ENCODE data around the gene NEUROG1. TPM values are rescaled to one million over a fixed set of nuclear protein-coding genes. Genes with fewer than 3 reads are reported as not detected.

The NEUROG1 gene, protein sequence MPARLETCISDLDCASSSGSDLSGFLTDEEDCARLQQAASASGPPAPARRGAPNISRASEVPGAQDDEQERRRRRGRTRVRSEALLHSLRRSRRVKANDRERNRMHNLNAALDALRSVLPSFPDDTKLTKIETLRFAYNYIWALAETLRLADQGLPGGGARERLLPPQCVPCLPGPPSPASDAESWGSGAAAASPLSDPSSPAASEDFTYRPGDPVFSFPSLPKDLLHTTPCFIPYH
- not detected for polyA plus RNA-seq (ENCODE audit: low read depth in 6 of 6)

DNA sequence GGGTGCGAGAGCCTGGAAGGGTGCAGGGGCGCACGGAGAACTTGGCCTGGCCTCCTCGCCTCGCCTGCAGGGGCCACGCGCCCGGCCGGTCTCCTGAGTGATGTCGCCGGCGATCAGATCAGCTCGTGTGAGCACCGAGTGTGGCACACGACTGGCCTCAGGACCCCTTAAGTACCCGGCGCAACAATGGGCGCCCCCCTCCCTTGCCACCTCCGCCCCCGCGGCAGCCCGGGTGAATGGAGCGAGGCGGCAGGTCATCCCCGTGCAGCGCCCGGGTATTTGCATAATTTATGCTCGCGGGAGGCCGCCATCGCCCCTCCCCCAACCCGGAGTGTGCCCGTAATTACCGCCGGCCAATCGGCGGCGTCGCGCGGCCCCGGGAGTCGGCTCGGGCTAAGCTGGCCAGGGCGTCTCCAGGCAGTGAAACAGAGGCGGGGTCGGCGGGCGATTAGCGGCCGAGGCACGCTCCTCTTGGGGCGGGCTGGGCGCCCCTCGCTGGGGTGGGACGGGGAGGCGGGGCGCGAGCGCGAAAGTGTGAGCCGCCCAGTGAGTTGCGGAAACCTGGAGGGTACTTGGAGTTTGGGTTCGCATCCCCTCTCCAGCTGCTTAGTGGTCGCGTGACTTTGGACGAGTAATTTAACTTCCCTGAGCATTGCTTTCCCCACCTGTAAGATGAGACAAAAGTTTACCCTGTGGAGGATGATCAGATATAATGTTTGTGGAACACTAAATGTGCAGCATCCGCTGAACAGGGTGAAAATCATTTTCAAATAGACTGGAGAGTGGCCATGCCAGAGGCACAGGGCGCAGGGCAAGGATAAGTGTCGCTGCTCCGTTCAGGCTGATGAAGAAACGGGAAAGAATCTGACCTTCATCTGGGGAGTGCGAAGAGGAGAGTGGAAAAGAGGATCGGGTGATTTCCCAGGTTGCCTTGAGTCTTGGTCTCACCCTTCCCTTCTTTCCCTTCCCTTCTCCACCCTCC lies at the start of gene NEUROG1:
Gene NEUROG1 (minus strand): TSS at position 145 of the 982 bp plus-strand sequence. CDS start 274 bp downstream, outside the sequence.
- Mint-ChIP-seq H3K27ac (peak within 1 kb of the TSS in 1 of 6 donors; percentile 63), H3K27me3 (peaks cover 84 to 91% (median 91%) of the 10 kb centered on the region in 3 donors), H3K4me3 (peak within 1 kb of the TSS in 5 of 8 donors; percentile 51 to 81 (median 68)), H3K9me3 (peaks cover 0 to 3% (median 0%) of the 10 kb centered on the region in 7 donors), H3K4me1 (peaks cover 5 to 13% (median 6%) of the 10 kb centered on the region in 3 donors), H3K36me3 (peaks cover 0 to 7% of the 10 kb centered on the region in 2 donors)
- ATAC-seq (ENCODE audit: low read depth in 2 of 2) (no peak), DNase-seq (no peak)

- H3K4me1 Mint-ChIP-seq, result no peaks in the 10 kb centered on the region
- no peak overlapping the region for H3K4me3 Mint-ChIP-seq
These were observed 49.2 kb upstream of the NEUROG1 start for GRCh38 chr5:135584918-135585317.

GRCh38 chr5:135584276-135584675 lies 48.5 kb upstream of the NEUROG1 start:
- Mint-ChIP-seq H3K4me1 (no peaks in the 10 kb centered on the region), H3K36me3 (no peaks in the 10 kb centered on the region)

More at GRCh38 chr5:135584918-135585317, 49.2 kb upstream of the NEUROG1 start:
- Mint-ChIP-seq H3K27ac (no peak overlapping the region), H3K36me3 (no peaks in the 10 kb centered on the region), H3K9me3 (no peaks in the 10 kb centered on the region), H3K27me3 (peaks cover 33 to 47% (median 38%) of the 10 kb centered on the region in 3 donors)
- ATAC-seq (ENCODE audit: low read depth in 2 of 2), result no peak
- DNase-seq, result no peak

DNA sequence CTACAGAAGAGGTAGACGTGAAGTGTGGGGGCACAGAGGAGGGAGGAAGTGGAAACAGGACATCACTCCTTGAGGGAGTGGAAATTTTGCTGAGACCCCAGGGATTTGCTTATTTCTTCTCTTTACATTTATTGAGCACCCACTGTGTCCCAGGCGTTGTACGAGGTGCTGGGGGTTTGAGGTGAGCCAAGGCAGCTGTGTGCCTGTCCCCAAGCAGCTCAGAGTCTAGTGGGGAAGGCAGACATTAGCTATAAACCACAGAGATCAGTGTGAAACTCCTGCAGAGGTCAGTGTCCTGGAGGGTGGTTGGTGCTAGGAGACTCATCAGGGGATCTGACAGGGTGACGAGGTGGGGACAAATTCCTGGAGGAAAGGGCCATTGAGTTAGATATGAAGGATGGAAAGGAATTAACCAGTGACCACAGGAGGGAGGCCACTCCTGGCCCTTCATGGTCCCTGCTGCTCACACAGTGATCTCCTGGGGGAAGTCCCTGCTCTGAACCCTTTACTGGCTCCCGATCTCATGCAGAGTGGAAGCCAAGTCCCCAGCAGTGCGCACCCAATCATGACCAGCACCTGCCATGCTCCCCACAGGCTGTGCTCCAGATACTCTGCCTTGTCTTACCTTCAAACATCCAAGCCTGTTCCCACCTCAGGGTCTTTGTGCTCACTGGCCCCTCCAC lies 46.5 kb upstream of the NEUROG1 start:
- DNase-seq, result no peak
- no peak for ATAC-seq (ENCODE audit: low read depth in 2 of 2)
- peak overlapping the region in 1 of 6 donors; percentile 41 for H3K27ac Mint-ChIP-seq
- peaks cover 0 to 3% (median 2%) of the 10 kb centered on the region in 3 donors for H3K4me1 Mint-ChIP-seq
- H3K36me3 Mint-ChIP-seq, result no peaks in the 10 kb centered on the region
- H3K27me3 Mint-ChIP-seq, result peaks cover 45 to 65% (median 58%) of the 10 kb centered on the region in 3 donors
- no peak overlapping the region for H3K4me3 Mint-ChIP-seq
- H3K9me3 Mint-ChIP-seq, result no peaks in the 10 kb centered on the region

More at GRCh38 chr5:135584276-135584675, 48.5 kb upstream of the NEUROG1 start:
- no peak for ATAC-seq (ENCODE audit: low read depth in 2 of 2)
- Mint-ChIP-seq H3K27ac (no peak overlapping the region), H3K27me3 (peaks cover 39 to 53% (median 45%) of the 10 kb centered on the region in 3 donors), H3K4me3 (no peak overlapping the region), H3K9me3 (no peaks in the 10 kb centered on the region)
- DNase-seq, result no peak

DNA sequence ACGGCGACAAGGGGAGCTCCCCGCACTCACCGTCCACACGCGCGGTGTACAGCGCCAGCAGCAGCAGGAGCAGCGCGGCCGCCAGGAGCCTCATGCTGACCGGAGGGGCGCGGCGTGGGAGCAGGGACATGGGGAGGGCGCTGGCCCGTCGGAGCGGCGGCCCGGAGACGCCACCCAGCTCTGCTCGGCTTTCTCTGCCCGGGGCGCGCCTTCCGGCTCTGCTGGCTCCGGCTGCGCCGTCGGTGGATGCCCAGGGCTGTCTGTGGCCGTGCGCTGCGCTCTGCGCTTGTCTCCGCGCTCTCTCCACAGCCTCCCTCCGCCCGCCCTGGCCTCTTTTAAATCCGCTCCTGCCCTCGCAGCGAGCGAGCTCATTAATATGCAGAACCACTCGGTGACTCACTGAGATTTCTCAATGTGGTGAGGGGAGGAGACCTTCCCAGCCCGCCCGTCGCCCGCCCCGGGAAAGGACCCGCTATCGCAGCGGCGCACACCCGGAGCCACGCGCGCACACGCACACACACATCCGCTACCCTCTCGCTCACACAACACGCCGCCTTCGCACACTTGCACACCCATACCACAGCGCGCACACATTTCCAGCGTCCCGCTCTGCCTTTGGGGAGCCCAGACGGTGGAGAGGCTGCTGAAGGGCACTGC lies 43.0 kb upstream of the NEUROG1 start, which contains the start of gene CXCL14:
Gene CXCL14 (minus strand): TSS at position 307 of the 657 bp plus-strand sequence. CDS start 213 bp downstream, at position 94.
- ATAC-seq (ENCODE audit: low read depth in 2 of 2), result no peak
- Mint-ChIP-seq H3K27me3 (peaks cover 42 to 78% (median 70%) of the 10 kb centered on the region in 3 donors), H3K27ac (no peak within 1 kb of the TSS), H3K4me1 (peaks cover 0 to 3% (median 2%) of the 10 kb centered on the region in 3 donors), H3K9me3 (no peaks in the 10 kb centered on the region), H3K36me3 (no peaks in the 10 kb centered on the region), H3K4me3 (no peak within 1 kb of the TSS)
- no peak for DNase-seq

GRCh38 chr5:135578305-135578684 lies 42.5 kb upstream of the NEUROG1 start:
- Mint-ChIP-seq H3K27me3 (peaks cover 37 to 73% (median 65%) of the 10 kb centered on the region in 3 donors), H3K27ac (no peak overlapping the region), H3K36me3 (no peaks in the 10 kb centered on the region), H3K4me3 (no peak overlapping the region), H3K4me1 (peaks cover 0 to 3% (median 2%) of the 10 kb centered on the region in 3 donors), H3K9me3 (no peaks in the 10 kb centered on the region)
- no peak for DNase-seq
- ATAC-seq (ENCODE audit: low read depth in 2 of 2), result no peak

DNA sequence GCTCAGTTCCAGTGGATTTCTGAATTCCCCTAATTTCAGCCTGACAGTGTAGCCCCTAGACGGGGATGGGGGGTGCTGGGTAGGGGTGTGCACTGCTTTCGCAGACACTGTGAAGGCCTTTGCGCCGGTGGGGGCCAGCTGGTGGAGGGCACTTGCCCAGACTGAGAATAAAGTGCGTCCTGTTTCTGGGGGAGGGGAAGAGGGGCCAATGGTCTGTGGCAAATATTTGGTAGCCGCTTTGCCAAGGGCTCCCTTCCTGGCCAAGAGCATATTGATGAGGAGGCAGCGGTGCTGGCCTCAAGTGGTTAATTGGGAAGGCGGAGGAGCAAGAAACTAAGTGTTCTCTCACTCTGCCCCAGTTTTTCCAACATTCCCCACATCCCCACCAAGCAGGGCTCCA lies 41.7 kb upstream of the NEUROG1 start:
- DNase-seq (no peak), ATAC-seq (ENCODE audit: low read depth in 2 of 2) (no peak)
- no peaks in the 10 kb centered on the region for H3K9me3 Mint-ChIP-seq
- peaks cover 32 to 73% (median 65%) of the 10 kb centered on the region in 3 donors for H3K27me3 Mint-ChIP-seq
- H3K4me3 Mint-ChIP-seq, result no peak overlapping the region
- H3K27ac Mint-ChIP-seq, result peak overlapping the region in 1 of 6 donors; percentile 50
- no peaks in the 10 kb centered on the region for H3K36me3 Mint-ChIP-seq
- H3K4me1 Mint-ChIP-seq, result peaks cover 0 to 3% (median 2%) of the 10 kb centered on the region in 3 donors

- ATAC-seq (ENCODE audit: low read depth in 2 of 2), result no peak
- no peaks in the 10 kb centered on the region for H3K36me3 Mint-ChIP-seq
- H3K4me3 Mint-ChIP-seq, result no peak overlapping the region
- H3K27me3 Mint-ChIP-seq, result peaks cover 31 to 71% (median 62%) of the 10 kb centered on the region in 3 donors
- H3K9me3 Mint-ChIP-seq, result no peaks in the 10 kb centered on the region
- H3K27ac Mint-ChIP-seq, result no peak overlapping the region
- no peak for DNase-seq
- H3K4me1 Mint-ChIP-seq, result peaks cover 0 to 3% (median 2%) of the 10 kb centered on the region in 3 donors
These were observed 40.4 kb upstream of the NEUROG1 start for GRCh38 chr5:135576075-135576599.

DNA sequence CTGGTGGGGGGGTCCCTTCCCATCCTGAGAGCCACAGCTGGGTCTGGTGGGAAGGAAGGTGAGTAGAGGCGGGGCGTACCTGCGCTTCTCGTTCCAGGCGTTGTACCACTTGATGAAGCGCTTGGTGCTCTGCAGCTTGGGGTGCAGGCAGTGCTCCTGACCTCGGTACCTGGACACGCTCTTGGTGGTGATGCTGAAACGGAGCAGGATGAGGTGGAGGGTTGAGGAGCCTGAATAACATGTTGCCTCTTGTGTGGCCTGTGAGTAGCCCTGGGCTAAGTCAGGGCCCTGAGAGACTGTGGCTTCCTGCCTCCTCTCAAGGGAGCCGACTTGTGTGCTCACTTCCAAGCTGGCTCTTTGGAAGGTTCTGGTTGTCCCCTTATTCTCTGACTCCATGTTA lies 38.7 kb upstream of the NEUROG1 start:
- H3K36me3 Mint-ChIP-seq, result no peaks in the 10 kb centered on the region
- ATAC-seq (ENCODE audit: low read depth in 2 of 2) (no peak), DNase-seq (no peak)
- peaks cover 25 to 56% (median 53%) of the 10 kb centered on the region in 3 donors for H3K27me3 Mint-ChIP-seq
- no peaks in the 10 kb centered on the region for H3K9me3 Mint-ChIP-seq
- no peak overlapping the region for H3K4me3 Mint-ChIP-seq
- H3K4me1 Mint-ChIP-seq, result peaks cover 0 to 3% (median 2%) of the 10 kb centered on the region in 3 donors
- no peak overlapping the region for H3K27ac Mint-ChIP-seq

DNA sequence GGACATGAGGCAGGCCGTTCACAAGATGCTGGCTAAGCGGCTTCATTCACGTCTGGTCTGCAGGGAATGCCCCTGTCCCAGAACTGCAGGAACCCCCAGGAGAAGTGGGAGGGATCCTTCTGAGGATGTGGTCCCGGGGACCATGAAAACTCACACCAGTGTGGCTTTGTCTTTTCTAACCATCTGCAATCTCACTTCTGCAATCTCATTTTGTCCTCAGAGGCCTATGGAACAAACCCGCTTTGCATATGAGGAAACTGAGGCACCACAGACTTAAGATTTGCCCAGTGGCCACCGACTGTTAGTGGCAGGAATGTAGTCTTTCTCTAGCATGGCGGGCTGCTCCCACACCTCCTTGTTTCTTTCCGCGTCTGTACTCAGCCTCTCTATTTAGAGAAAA lies 36.1 kb upstream of the NEUROG1 start:
- no peak for DNase-seq
- H3K27ac Mint-ChIP-seq, result peak overlapping the region in 1 of 6 donors; percentile 33
- H3K36me3 Mint-ChIP-seq, result no peaks in the 10 kb centered on the region
- no peaks in the 10 kb centered on the region for H3K9me3 Mint-ChIP-seq
- no peak overlapping the region for H3K4me3 Mint-ChIP-seq
- ATAC-seq (ENCODE audit: low read depth in 2 of 2), result no peak
- H3K27me3 Mint-ChIP-seq, result peaks cover 21 to 41% (median 38%) of the 10 kb centered on the region in 3 donors
- H3K4me1 Mint-ChIP-seq, result no peaks in the 10 kb centered on the region

- peaks cover 21 to 41% (median 40%) of the 10 kb centered on the region in 3 donors for H3K27me3 Mint-ChIP-seq
- DNase-seq, result no peak
- H3K9me3 Mint-ChIP-seq, result no peaks in the 10 kb centered on the region
- H3K4me3 Mint-ChIP-seq, result no peak overlapping the region
- peaks cover 0 to 3% (median 0%) of the 10 kb centered on the region in 3 donors for H3K4me1 Mint-ChIP-seq
- no peaks in the 10 kb centered on the region for H3K36me3 Mint-ChIP-seq
- no peak overlapping the region for H3K27ac Mint-ChIP-seq
- no peak for ATAC-seq (ENCODE audit: low read depth in 2 of 2)
These were observed 35.4 kb upstream of the NEUROG1 start for GRCh38 chr5:135571066-135571609.

DNA sequence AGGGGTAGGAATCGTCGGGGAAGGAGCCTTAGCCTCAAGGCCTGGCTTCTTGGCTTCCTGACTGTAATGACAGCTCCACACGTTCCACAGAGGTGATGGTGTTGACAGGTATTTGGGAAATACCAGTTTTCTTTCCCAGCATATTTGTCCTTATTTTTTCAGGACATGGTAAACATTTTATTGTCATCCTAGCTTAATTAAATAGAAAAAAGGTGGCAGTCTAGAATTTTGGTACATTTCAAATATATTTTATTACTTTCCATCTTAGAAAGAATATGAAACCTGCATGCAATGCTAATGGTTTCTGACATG lies 34.6 kb upstream of the NEUROG1 start:
- Mint-ChIP-seq H3K4me1 (peaks cover 0 to 5% (median 0%) of the 10 kb centered on the region in 3 donors), H3K27ac (no peak overlapping the region), H3K9me3 (no peaks in the 10 kb centered on the region), H3K27me3 (peaks cover 22 to 41% (median 38%) of the 10 kb centered on the region in 3 donors), H3K4me3 (no peak overlapping the region), H3K36me3 (no peaks in the 10 kb centered on the region)
- DNase-seq (no peak), ATAC-seq (ENCODE audit: low read depth in 2 of 2) (no peak)

Data from naive B cell (primary cell).